HG02588 (cell line): ENCODE data around the gene MYL11.
A peak's percentile ranks its signal among the peaks of the same experiment; 100 is the strongest.
"Not testable (repeated sequence)": the region's sequence is repeated elsewhere in the genome, so short reads cannot be mapped to it uniquely, and the experiment has no call there.

ENCODE experiments used
- ATAC-seq: cut with Tn5 transposase; IDR thresholded peaks from one replicate; pipeline ENCODE4 v1.9.1; 2021; ENCODE audit warnings: mild to moderate bottlenecking, moderate library complexity; ENCODE audit not compliant: unreplicated experiment

MYL11 gene

GRCh38 chr16:30374538-30374937 lies at the start of gene MYL11:
Gene MYL11, plus strand, starts transcription at chr16:30374802. Its CDS starts 56 bp downstream, at chr16:30374858.
- ATAC-seq: no peak

- ATAC-seq: peak; percentile 80
Observed at GRCh38 chr16:30334473-30334989, 40.1 kb upstream of the MYL11 start.

- peak; percentile 70 for ATAC-seq
Observed at GRCh38 chr16:30335028-30335597, 39.5 kb upstream of the MYL11 start.

- peak; percentile 10 for ATAC-seq
Observed at GRCh38 chr16:30335598-30336474, 38.8 kb upstream of the MYL11 start.

- not testable (repeated sequence) for ATAC-seq
Observed at GRCh38 chr16:30337964-30338357, 36.6 kb upstream of the MYL11 start.

GRCh38 chr16:30338715-30339114 lies 35.9 kb upstream of the MYL11 start:
- ATAC-seq: not testable (repeated sequence)

- no peak for ATAC-seq
Observed at GRCh38 chr16:30340621-30341020, 34.0 kb upstream of the MYL11 start.

GRCh38 chr16:30341971-30342370 lies 32.6 kb upstream of the MYL11 start:
- not testable (repeated sequence) for ATAC-seq

GRCh38 chr16:30342751-30343490 lies 31.7 kb upstream of the MYL11 start:
- no peak for ATAC-seq

- not testable (repeated sequence) for ATAC-seq
Observed at GRCh38 chr16:30343491-30343820, 31.1 kb upstream of the MYL11 start.

GRCh38 chr16:30346286-30346685 lies 28.3 kb upstream of the MYL11 start:
- no peak for ATAC-seq

GRCh38 chr16:30348113-30348512 lies 26.5 kb upstream of the MYL11 start:
- ATAC-seq: no peak

GRCh38 chr16:30348929-30349328 lies 25.7 kb upstream of the MYL11 start:
- no peak for ATAC-seq

- ATAC-seq: no peak
Observed at GRCh38 chr16:30349675-30350074, 24.9 kb upstream of the MYL11 start.

GRCh38 chr16:30350134-30350871 lies 24.3 kb upstream of the MYL11 start:
- ATAC-seq: no peak

GRCh38 chr16:30351001-30351441 lies 23.6 kb upstream of the MYL11 start:
- no peak for ATAC-seq

- ATAC-seq: no peak
Observed at GRCh38 chr16:30351586-30352419, 22.8 kb upstream of the MYL11 start.

GRCh38 chr16:30352488-30353401 lies 21.9 kb upstream of the MYL11 start:
- ATAC-seq: no peak
